Panc1 (cell line): ENCODE measurements around the gene C17orf67.

Experiments used
- POLR2AphosphoS5 ChIP-seq: IDR thresholded peaks from 2 replicates; pipeline ENCODE4 v1.6.1; 2012; ENCODE audit warnings: mild to moderate bottlenecking, low read depth, low read length, moderate library complexity
- SIN3A ChIP-seq: IDR thresholded peaks from 2 replicates; pipeline ENCODE4 v1.6.1; 2012; ENCODE audit warnings: low read depth, mild to moderate bottlenecking, low read length, moderate library complexity, borderline replicate concordance; ENCODE audit not compliant: insufficient read depth
- TF ChIP-seq, protein P1 (sequence below): fragments of 450-650 bp; IDR thresholded peaks from 2 replicates; pipeline ENCODE4 v1.5.1; 2017; ENCODE audit warnings: mild to moderate bottlenecking

DNA sequence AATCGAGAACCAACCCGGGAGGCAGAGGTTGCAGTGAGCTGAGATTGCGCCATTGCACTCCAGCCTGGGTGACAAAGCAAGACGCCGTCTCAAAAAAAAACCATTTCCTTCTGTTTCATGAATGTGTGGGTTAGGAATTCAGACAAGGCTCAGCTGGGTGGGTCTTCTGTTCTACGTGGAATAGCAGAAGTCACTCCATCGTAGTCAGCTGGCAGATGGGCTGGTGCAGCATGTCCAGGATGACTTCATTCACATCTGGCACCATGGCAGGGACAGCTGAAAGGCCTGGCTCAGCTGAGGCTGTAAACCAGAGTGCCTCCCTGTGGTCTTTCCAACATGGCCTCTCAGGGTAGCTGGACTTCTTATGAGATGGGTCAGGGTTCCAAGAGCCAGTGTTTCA is 89.0 kb downstream of the C17orf67 start:
- TF ChIP-seq, protein P1, sequence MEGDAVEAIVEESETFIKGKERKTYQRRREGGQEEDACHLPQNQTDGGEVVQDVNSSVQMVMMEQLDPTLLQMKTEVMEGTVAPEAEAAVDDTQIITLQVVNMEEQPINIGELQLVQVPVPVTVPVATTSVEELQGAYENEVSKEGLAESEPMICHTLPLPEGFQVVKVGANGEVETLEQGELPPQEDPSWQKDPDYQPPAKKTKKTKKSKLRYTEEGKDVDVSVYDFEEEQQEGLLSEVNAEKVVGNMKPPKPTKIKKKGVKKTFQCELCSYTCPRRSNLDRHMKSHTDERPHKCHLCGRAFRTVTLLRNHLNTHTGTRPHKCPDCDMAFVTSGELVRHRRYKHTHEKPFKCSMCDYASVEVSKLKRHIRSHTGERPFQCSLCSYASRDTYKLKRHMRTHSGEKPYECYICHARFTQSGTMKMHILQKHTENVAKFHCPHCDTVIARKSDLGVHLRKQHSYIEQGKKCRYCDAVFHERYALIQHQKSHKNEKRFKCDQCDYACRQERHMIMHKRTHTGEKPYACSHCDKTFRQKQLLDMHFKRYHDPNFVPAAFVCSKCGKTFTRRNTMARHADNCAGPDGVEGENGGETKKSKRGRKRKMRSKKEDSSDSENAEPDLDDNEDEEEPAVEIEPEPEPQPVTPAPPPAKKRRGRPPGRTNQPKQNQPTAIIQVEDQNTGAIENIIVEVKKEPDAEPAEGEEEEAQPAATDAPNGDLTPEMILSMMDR, result no peak
- no peak for TF ChIP-seq POLR2AphosphoS5
- TF ChIP-seq SIN3A, result no peak
